H1 (cell line): ENCODE results near the gene MRPL11. TPM values are rescaled to one million over a fixed set of nuclear protein-coding genes. Genes with fewer than 3 reads are reported as not detected.

Source experiments
- CTCF ChIA-PET: fragments of 300-600 bp; sonication (Branson Sonifier 250); formaldehyde crosslinking; loops from one replicate; lab custom pipeline; 2021; ENCODE audit not compliant: partially characterized antibody; lab: Charles Lee
- POLR2A ChIA-PET: fragments of 300-600 bp; sonication (Branson Sonifier 250); formaldehyde crosslinking; loops from one replicate; lab custom pipeline; 2021; ENCODE audit warnings: inconsistent platforms; ENCODE audit not compliant: partially characterized antibody; lab: Charles Lee
- DNase-seq, 2 experiments: peaks; one replicate each; pipeline versions ENCODE4 v3.0.0 to v3.0.0-alpha.2; 2010 to 2022; ENCODE audit warnings: low spot score in 2 of 2, low read depth in 1 of 2, mixed read lengths in 1 of 2
- FAIRE-seq: peaks from 2 replicates; lab custom pipeline; 2011; peaks lifted over from hg19 to GRCh38; lab: Jason Lieb, UNC
- H2AFZ ChIP-seq: 2 replicates; pipeline ENCODE4 v1.8.1; 2012; ENCODE audit warnings: low read length, inconsistent platforms
- H2AK5ac ChIP-seq: 2 replicates; pipeline ENCODE4 v1.6.1; 2013; ENCODE audit warnings: low read depth, low read length
- H2BK120ac ChIP-seq: replicated peaks from 2 replicates; pipeline ENCODE3; 2013; ENCODE audit warnings: low read depth, low read length, inconsistent platforms
- H2BK12ac ChIP-seq: 2 replicates; pipeline ENCODE4 v1.6.1; 2013; ENCODE audit warnings: low read depth, low read length
- H2BK15ac ChIP-seq: 2 replicates; pipeline ENCODE4 v1.6.1; 2013; ENCODE audit warnings: low read length
- H2BK20ac ChIP-seq: 2 replicates; pipeline ENCODE4 v1.6.1; 2013; ENCODE audit warnings: low read length
- H2BK5ac ChIP-seq: 2 replicates; pipeline ENCODE4 v1.6.1; 2013; ENCODE audit warnings: low read depth, low read length
- H3K14ac ChIP-seq: 2 replicates; pipeline ENCODE4 v1.6.1; 2013; ENCODE audit warnings: inconsistent platforms; ENCODE audit not compliant: insufficient read length
- H3K18ac ChIP-seq: 2 replicates; pipeline ENCODE4 v1.6.1; 2013; ENCODE audit warnings: low read length; ENCODE audit errors: extremely low read depth
- H3K23ac ChIP-seq: 2 replicates; pipeline ENCODE4 v1.6.1; 2013; ENCODE audit warnings: inconsistent platforms; ENCODE audit not compliant: insufficient read length
- H3K23me2 ChIP-seq: 2 replicates; pipeline ENCODE4 v1.6.1; 2013; ENCODE audit warnings: low read depth, low read length
- H3K27ac ChIP-seq: 2 replicates; pipeline ENCODE4 v1.6.1; 2011; ENCODE audit warnings: low read depth, low read length, inconsistent platforms
- H3K27me3 ChIP-seq, 4 experiments: replicated peaks in 1 of 4; 1 replicate in 1 of 4; 2 replicates in 3 of 4; pipeline versions ENCODE4 v1.6.1 to v1.8.1; 2011 to 2013; ENCODE audit warnings: low read length in 3 of 4, mild to moderate bottlenecking in 3 of 4, inconsistent platforms in 2 of 4, mixed read lengths in 2 of 4, moderate library complexity in 1 of 4; ENCODE audit not compliant: control insufficient read depth in 3 of 4, insufficient read depth in 3 of 4; ENCODE audit errors: extremely low read depth in 1 of 4
- H3K36me3 ChIP-seq, 4 experiments: 2 replicates each; pipeline versions ENCODE4 v1.6.1 to v1.8.1; 2011 to 2013; ENCODE audit warnings: mild to moderate bottlenecking in 4 of 4, low read length in 3 of 4, moderate library complexity in 2 of 4, control low read depth in 1 of 4, inconsistent platforms in 1 of 4; ENCODE audit not compliant: insufficient read depth in 4 of 4, control insufficient read depth in 2 of 4
- H3K4ac ChIP-seq: replicated peaks from 2 replicates; pipeline ENCODE3; 2013; ENCODE audit warnings: low read length, low read depth, mixed read lengths, inconsistent platforms; ENCODE audit not compliant: insufficient read length
- H3K4me1 ChIP-seq, 4 experiments: replicated peaks in 1 of 4; 1 replicate in 1 of 4; 2 replicates in 3 of 4; pipeline versions ENCODE4 v1.6.1 to v1.8.1; 2011 to 2013; ENCODE audit warnings: low read length in 3 of 4, inconsistent platforms in 2 of 4, mixed read lengths in 1 of 4; ENCODE audit not compliant: insufficient read depth in 4 of 4, control insufficient read depth in 3 of 4
- H3K4me2 ChIP-seq, 2 experiments: 2 replicates each; pipeline versions ENCODE4 v1.6.1 to v1.8.1; 2011 to 2013; ENCODE audit warnings: low read depth in 2 of 2, low read length in 2 of 2, control low read depth in 1 of 2, inconsistent platforms in 1 of 2, mild to moderate bottlenecking in 1 of 2; ENCODE audit not compliant: insufficient read depth in 1 of 2
- H3K4me3 ChIP-seq, 4 experiments: fragments of 200-600, 300-600 bp in 1 of 4; sonication (generic), shearing (Covaris generic), sonication (Bioruptor Twin) in 1 of 4; 2 replicates each; pipeline versions ENCODE4 v1.5.1 to v1.8.1; 2011 to 2016; ENCODE audit warnings: low read length in 4 of 4, low read depth in 3 of 4, control low read depth in 2 of 4, inconsistent platforms in 2 of 4, mild to moderate bottlenecking in 2 of 4, mixed read lengths in 1 of 4, moderate library complexity in 1 of 4; ENCODE audit not compliant: insufficient read depth in 2 of 4; ENCODE audit errors: extremely low read depth in 1 of 4
- H3K56ac ChIP-seq: replicated peaks from 2 replicates; pipeline ENCODE3; 2013; ENCODE audit warnings: low read depth, mild to moderate bottlenecking, mixed read lengths, low read length, inconsistent platforms; ENCODE audit not compliant: insufficient read length
- H3K79me1 ChIP-seq: 2 replicates; pipeline ENCODE4 v1.6.1; 2013; ENCODE audit warnings: low read depth, low read length, control low read depth
- H3K79me2 ChIP-seq, 2 experiments: 2 replicates each; pipeline versions ENCODE4 v1.6.1 to v1.8.1; 2012 to 2013; ENCODE audit warnings: low read length in 2 of 2, mild to moderate bottlenecking in 2 of 2, inconsistent platforms in 1 of 2; ENCODE audit not compliant: insufficient read depth in 2 of 2, control insufficient read depth in 1 of 2
- H3K9ac ChIP-seq, 4 experiments: replicated peaks in 1 of 4; 1 replicate in 1 of 4; 2 replicates in 3 of 4; pipeline versions ENCODE4 v1.6.1 to v1.8.1; 2011 to 2013; ENCODE audit warnings: low read depth in 3 of 4, low read length in 3 of 4, control low read depth in 2 of 4, mild to moderate bottlenecking in 2 of 4, moderate library complexity in 2 of 4, inconsistent platforms in 1 of 4; ENCODE audit errors: extremely low read depth in 1 of 4
- H3K9me3 ChIP-seq, 2 experiments: 2 replicates each; pipeline versions ENCODE4 v1.6.1 to v1.8.1; 2012 to 2013; ENCODE audit warnings: mild to moderate bottlenecking in 2 of 2, moderate library complexity in 2 of 2, control low read depth in 1 of 2, inconsistent platforms in 1 of 2, low read depth in 1 of 2, low read length in 1 of 2, mixed read lengths in 1 of 2; ENCODE audit not compliant: insufficient read depth in 2 of 2
- H4K20me1 ChIP-seq, 2 experiments: replicated peaks in 1 of 2; 2 replicates each; pipeline versions ENCODE3 to v1.8.1; 2011 to 2013; ENCODE audit warnings: inconsistent platforms in 2 of 2, low read length in 2 of 2, mild to moderate bottlenecking in 1 of 2; ENCODE audit not compliant: insufficient read depth in 2 of 2, control insufficient read depth in 1 of 2
- H4K5ac ChIP-seq: 2 replicates; pipeline ENCODE4 v1.6.1; 2013; ENCODE audit warnings: low read length, low read depth, mixed read lengths, inconsistent platforms; ENCODE audit not compliant: insufficient read length
- H4K8ac ChIP-seq: 2 replicates; pipeline ENCODE4 v1.8.0; 2013; ENCODE audit warnings: mild to moderate bottlenecking, moderate library complexity, low read length, inconsistent platforms; ENCODE audit not compliant: insufficient read depth; ENCODE audit errors: extremely low read depth
- H4K91ac ChIP-seq: replicated peaks from 2 replicates; pipeline ENCODE3; 2013; ENCODE audit warnings: low read length, mixed read lengths, inconsistent platforms; ENCODE audit not compliant: insufficient read length
- EGR1 ChIP-seq: IDR thresholded peaks from 2 replicates; pipeline ENCODE4 v1.6.1; 2011; ENCODE audit warnings: low read depth, low read length, borderline replicate concordance
- RBBP5 ChIP-seq: IDR thresholded peaks from 2 replicates; pipeline ENCODE4 v1.7.1; 2012; ENCODE audit warnings: low read depth, mild to moderate bottlenecking, inconsistent platforms, low read length, moderate library complexity, borderline replicate concordance
- WGBS, 2 experiments: shearing (Covaris generic) in 1 of 2; methylation state at CpG; one replicate each; pipeline versions ENCODE4 v1.1.6 to v1.1.7; 2013 to 2015; ENCODE audit warnings: low lambda C conversion rate in 2 of 2, mixed read lengths in 2 of 2, inconsistent platforms in 1 of 2, low coverage in 1 of 2, missing lambda C conversion rate in 1 of 2; ENCODE audit not compliant: insufficient replicate concordance in 2 of 2, insufficient coverage in 1 of 2, insufficient read length in 1 of 2; ENCODE audit errors: extremely low coverage in 1 of 2, missing lambda C conversion rate in 1 of 2; 5-methylcytosine and 5-hydroxymethylcytosine counted together
- polyA plus RNA-seq, 7 experiments: library from polyadenylated mRNA; depleted of rRNA in 3 of 7; stranded (reverse) in 5 of 7; unstranded in 2 of 7; fragments of >200 nt in 5 of 7; fragments of 200-250 nt in 2 of 7; gene quantifications; 1 replicate in 5 of 7; 2 replicates in 1 of 7; 4 replicates in 1 of 7; pipeline versions ENCODE4 v1.2.1 to v1.2.3, GENCODE V29; 2011 to 2013; ENCODE audit warnings: missing spikeins in 2 of 7, mixed read lengths in 2 of 7
- total RNA-seq: library from RNA; stranded (reverse); fragmentation: NEBNext Ultra II Directional; extraction: Animal tissue kit (Norgen Biotek cat#: 25700); gene quantifications from 2 replicates; pipeline ENCODE4 v1.2.1, GENCODE V29; 2021

The MRPL11 gene
- total and polyA plus RNA-seq, 2 of the 8 experiments (the other 6 are each of a cell fraction or from before 2014, with no cell fraction given) = 105 to 141 TPM

- Histone ChIP-seq H2AFZ (no peak overlapping the region), H3K27me3 (peaks cover 13 to 28% (median 26%) of the 10 kb centered on the region in 4 experiments), H3K23me2 (peaks cover 13% of the 10 kb centered on the region), H3K18ac (no peak overlapping the region), H3K4me2 (no peak overlapping the region; a peak in 1 of 4 replicates), H2BK15ac (no peak overlapping the region; the same call in 1 of the 2 replicates), H3K79me1 (no peaks in the 10 kb centered on the region), H3K4me1 (peaks cover 13 to 42% (median 23%) of the 10 kb centered on the region in 4 experiments), H2BK20ac (no peak overlapping the region), H3K23ac (no peak overlapping the region), H3K4me3 (no peak overlapping the region), H3K27ac (no peak overlapping the region), H4K20me1 (peaks cover 15 to 20% of the 10 kb centered on the region in 2 experiments), H2AK5ac (no peak overlapping the region), H3K36me3 (no peaks in the 10 kb centered on the region), H4K5ac (no peak overlapping the region), H3K9me3 (no peaks in the 10 kb centered on the region), H4K8ac (no peak overlapping the region), H4K91ac (no peak overlapping the region), H3K9ac (no peak overlapping the region), H2BK5ac (no peak overlapping the region), H3K14ac (no peak overlapping the region), H3K79me2 (no peaks in the 10 kb centered on the region), H2BK120ac (no peak overlapping the region), H3K4ac (no peak overlapping the region), H2BK12ac (no peak overlapping the region), H3K56ac (no peak overlapping the region)
- DNase-seq (no peak), FAIRE-seq (no peak)
- ChIA-PET POLR2A (interaction anchor here (1.4 to 3.9 kb wide), 5 partner anchors 14 to 63 kb away, joined by 3 to 13 read pairs (median 4); partner anchors contain the start of genes DPP3 and MRPL11), CTCF (interaction anchor here (0.7 to 13.2 kb wide), 13 partner anchors 7 to 417 kb away, joined by 3 to 259 read pairs (median 8); partner anchors contain the start of gene MRPL11)
- WGBS, 2 experiments = 97% methylated on average over 11 of the region's 11 CpGs; no CpG with 5 or more reads in 1 of the 2 experiments
- TF ChIP-seq EGR1 (peak; percentile 91), RBBP5 (no peak)
These were observed 21.6 kb downstream of the MRPL11 start for GRCh38 chr11:66417000-66417399.
